Measurements from ENCODE around the gene TCIRG1. TPM values are rescaled to one million over a fixed set of nuclear protein-coding genes. Genes with fewer than 3 reads are reported as not detected.

Gene TCIRG1
- total RNA-seq, 1 donor from 2014 or later, result 156 TPM

- no peak for DNase-seq (ENCODE audit: low read depth)
- H3K4me3 ChIP-seq (ENCODE audit: low read depth, low read length), result no peak overlapping the region
- TF ChIP-seq CTCF (conservative IDR thresholded peaks at IDR 0.05; ENCODE audit: low read depth, low read length), result no peak
These were observed 42.0 kb upstream of the TCIRG1 start for GRCh38 chr11:67996622-67997474.

GRCh38 chr11:67997475-67997921 lies 41.3 kb upstream of the TCIRG1 start:
- DNase-seq (ENCODE audit: low read depth), result no peak
- no peak overlapping the region for H3K4me3 ChIP-seq (ENCODE audit: low read depth, low read length)
- no peak for TF ChIP-seq CTCF (conservative IDR thresholded peaks at IDR 0.05; ENCODE audit: low read depth, low read length)

GRCh38 chr11:67998150-67999045 lies 40.4 kb upstream of the TCIRG1 start:
- no peak for TF ChIP-seq CTCF (conservative IDR thresholded peaks at IDR 0.05; ENCODE audit: low read depth, low read length)
- DNase-seq (ENCODE audit: low read depth), result no peak
- no peak overlapping the region for H3K4me3 ChIP-seq (ENCODE audit: low read depth, low read length)

GRCh38 chr11:67999201-67999629 lies 39.6 kb upstream of the TCIRG1 start:
- H3K4me3 ChIP-seq (ENCODE audit: low read depth, low read length), result no peak overlapping the region
- no peak for DNase-seq (ENCODE audit: low read depth)
- no peak for TF ChIP-seq CTCF (conservative IDR thresholded peaks at IDR 0.05; ENCODE audit: low read depth, low read length)

- TF ChIP-seq CTCF (conservative IDR thresholded peaks at IDR 0.05; ENCODE audit: low read depth, low read length), result no peak
- no peak for DNase-seq (ENCODE audit: low read depth)
- H3K4me3 ChIP-seq (ENCODE audit: low read depth, low read length), result no peak overlapping the region
These were observed 39.1 kb upstream of the TCIRG1 start for GRCh38 chr11:67999704-68000103.

GRCh38 chr11:68002575-68002937 lies 36.3 kb upstream of the TCIRG1 start:
- TF ChIP-seq CTCF (conservative IDR thresholded peaks at IDR 0.05; ENCODE audit: low read depth, low read length), result no peak
- no peak overlapping the region for H3K4me3 ChIP-seq (ENCODE audit: low read depth, low read length)
- DNase-seq (ENCODE audit: low read depth), result no peak
